Measurements from ENCODE around the gene DAB2. TPM values are rescaled to one million over a fixed set of nuclear protein-coding genes. Genes with fewer than 3 reads are reported as not detected.
A peak's percentile ranks its signal among the peaks of the same experiment; 100 is the strongest.

Gene DAB2
- total RNA-seq (2014; rRNA removed) = 11.8 and 14.1 TPM in 2 replicates
- percentile 77 among the genes with signal in this experiment for Bru-seq, nascent RNA
- percentile 67 among the genes with signal in this experiment for BruChase-seq, experiment 1, labeled RNA remaining after a 6-hour chase
- percentile 71 among the genes with signal in this experiment for BruChase-seq, experiment 2, labeled RNA remaining after a 2-hour chase
- long read RNA-seq, full-length matches to known transcripts = 14 of 36 reads
- long read RNA-seq, partial matches to known transcripts = 18 of 36 reads
- long read RNA-seq, other reads (novel, unspliced or antisense) = 4 of 36 reads

- Histone ChIP-seq H3K9me2 (replicated peaks; ENCODE audit: low read length) (no peaks in the 10 kb centered on the region), H3K4me3 (ENCODE audit: low read length) (peak within 1 kb of the TSS; percentile 87), H4K20me1 (ENCODE audit: low read length) (no peaks in the 10 kb centered on the region), H3K4me2 (ENCODE audit: low read length) (peak within 1 kb of the TSS; percentile 85), H3K9ac (ENCODE audit: low read length) (peak within 1 kb of the TSS; percentile 64), H3K27ac (ENCODE audit: low read length) (peak within 1 kb of the TSS; percentile 65), H3K27me3 (ENCODE audit: low read length) (no peaks in the 10 kb centered on the region), H3K36me3 (ENCODE audit: low read depth, low read length) (no peaks in the 10 kb centered on the region), H3K4me1 (ENCODE audit: insufficient read depth, low read length) (peaks cover 48% of the 10 kb centered on the region), H3K79me2 (ENCODE audit: low read length) (peaks cover 45% of the 10 kb centered on the region), H3K9me3 (ENCODE audit: low read length) (no peaks in the 10 kb centered on the region), H2AFZ (ENCODE audit: low read length) (peak within 1 kb of the TSS; percentile 94), H3F3A (ENCODE audit: low read length, unreplicated experiment) (peaks cover 4% of the 10 kb centered on the region)
- ChIA-PET POLR2A (ENCODE audit: unreplicated experiment) (interaction anchor here (0.6 to 0.7 kb wide), 6 partner anchors 14 to 1259 kb away, joined by 3 to 4 read pairs (median 4); no protein-coding TSS in a partner anchor), CTCF (interaction anchor here (0.5 to 2.3 kb wide), 16 partner anchors 14 to 988 kb away, joined by 3 to 32 read pairs (median 4); no protein-coding TSS in a partner anchor)
- BruUV-seq (replicated peaks) = no TSS peak
- DNase-seq (peak; percentile 94), ATAC-seq (peak; percentile 81)
- intact Hi-C loops (cut with micrococcal nuclease) = loop anchor here (1.0 to 5.0 kb wide), 5 partner anchors 14 to 122 kb away; no protein-coding TSS in a partner anchor
- TF ChIP-seq EZH2 (IDR thresholded peaks at IDR 0.05; ENCODE audit: low read length, unreplicated experiment) (no peak), CTCF (conservative IDR thresholded peaks at IDR 0.05; ENCODE audit: low read depth, low read length) (peak; percentile 81)
Measured at GRCh38 chr5:39424736-39425637, at the start of gene DAB2. DAB2 (minus strand) TSS chr5:39424980; CDS start chr5:39394320, 30,660 bp downstream.

GRCh38 chr5:39473156-39473775 lies 48.5 kb upstream of the DAB2 start:
- Histone ChIP-seq H3K9me2 (replicated peaks; ENCODE audit: low read length) (no peaks in the 10 kb centered on the region), H3K79me2 (ENCODE audit: low read length) (no peaks in the 10 kb centered on the region), H3K36me3 (ENCODE audit: low read depth, low read length) (no peaks in the 10 kb centered on the region), H2AFZ (ENCODE audit: low read length) (no peak overlapping the region), H3F3A (ENCODE audit: low read length, unreplicated experiment) (no peaks in the 10 kb centered on the region), H4K20me1 (ENCODE audit: low read length) (no peaks in the 10 kb centered on the region), H3K9ac (ENCODE audit: low read length) (no peak overlapping the region), H3K4me3 (ENCODE audit: low read length) (no peak overlapping the region), H3K27me3 (ENCODE audit: low read length) (no peaks in the 10 kb centered on the region), H3K27ac (ENCODE audit: low read length) (no peak overlapping the region), H3K4me1 (ENCODE audit: insufficient read depth, low read length) (no peaks in the 10 kb centered on the region), H3K4me2 (ENCODE audit: low read length) (no peak overlapping the region), H3K9me3 (ENCODE audit: low read length) (no peaks in the 10 kb centered on the region)
- ChIA-PET CTCF (no interaction called here), POLR2A (ENCODE audit: unreplicated experiment) (no interaction called here)
- no peak for ATAC-seq
- DNase-seq = no peak
- intact Hi-C loops (cut with micrococcal nuclease) = no loop called here
- BruUV-seq (replicated peaks) = no TSS peak
- TF ChIP-seq EZH2phosphoT487 (IDR thresholded peaks at IDR 0.05; ENCODE audit: borderline replicate concordance, low read length) (no peak), EZH2 (IDR thresholded peaks at IDR 0.05; ENCODE audit: low read length, unreplicated experiment) (no peak), CTCF (conservative IDR thresholded peaks at IDR 0.05; ENCODE audit: low read depth, low read length) (no peak)
